DMS79 treated with DMSO at 0.1 percent for 48 hours (cell line): ENCODE results near the gene ATAD1.

Experiments
- DNase-seq: peaks from one replicate; lab custom pipeline; 2025; lab: John Stamatoyannopoulos, UW

The ATAD1 gene

DNA sequence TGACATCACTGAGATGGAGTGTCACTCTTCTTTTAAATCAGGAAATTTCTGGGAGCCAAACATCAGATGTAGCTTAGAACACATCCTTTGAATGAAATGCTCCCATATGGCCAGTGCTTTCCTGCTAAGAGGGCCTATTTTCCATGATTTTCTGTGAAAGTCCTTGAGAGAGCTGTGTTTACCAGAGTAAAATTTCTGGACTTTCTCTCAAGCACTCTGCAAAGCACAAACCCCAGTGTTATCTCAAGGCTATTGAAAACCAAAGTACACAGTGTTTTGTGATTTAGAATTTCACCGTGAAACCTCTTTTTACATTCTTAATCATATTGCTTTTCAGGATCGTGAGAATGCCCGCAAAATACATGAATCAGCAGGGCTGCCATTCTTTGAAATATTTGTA lies 104.3 kb downstream of the ATAD1 start:
- DNase-seq, result no peak

DNA sequence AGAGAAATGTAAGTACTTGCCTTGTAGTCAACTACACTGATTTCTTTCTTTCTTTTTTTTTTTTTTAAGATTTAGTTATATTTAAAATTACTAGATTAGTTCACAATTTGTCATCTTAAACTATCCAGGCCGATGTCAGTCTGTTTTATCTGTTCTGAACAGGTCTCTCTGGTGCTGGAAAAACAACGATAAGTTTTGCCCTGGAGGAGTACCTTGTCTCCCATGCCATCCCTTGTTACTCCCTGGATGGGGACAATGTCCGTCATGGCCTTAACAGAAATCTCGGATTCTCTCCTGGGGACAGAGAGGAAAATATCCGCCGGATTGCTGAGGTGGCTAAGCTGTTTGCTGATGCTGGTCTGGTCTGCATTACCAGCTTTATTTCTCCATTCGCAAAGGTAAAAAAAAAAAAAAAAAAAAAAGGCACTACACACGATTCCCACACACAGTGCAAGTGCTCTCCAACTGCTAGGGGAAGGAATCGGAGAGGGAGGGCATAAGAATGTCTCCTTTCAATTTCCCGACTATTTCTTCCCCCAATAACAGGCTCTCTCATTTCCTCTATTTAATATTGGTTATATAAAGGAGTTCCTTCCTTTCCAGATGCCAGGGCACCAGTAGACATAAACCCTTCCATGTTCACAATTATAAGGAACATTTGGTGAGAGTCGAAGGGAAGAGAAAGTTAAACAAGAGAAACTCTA lies 105.0 kb downstream of the ATAD1 start:
- no peak for DNase-seq

DNA sequence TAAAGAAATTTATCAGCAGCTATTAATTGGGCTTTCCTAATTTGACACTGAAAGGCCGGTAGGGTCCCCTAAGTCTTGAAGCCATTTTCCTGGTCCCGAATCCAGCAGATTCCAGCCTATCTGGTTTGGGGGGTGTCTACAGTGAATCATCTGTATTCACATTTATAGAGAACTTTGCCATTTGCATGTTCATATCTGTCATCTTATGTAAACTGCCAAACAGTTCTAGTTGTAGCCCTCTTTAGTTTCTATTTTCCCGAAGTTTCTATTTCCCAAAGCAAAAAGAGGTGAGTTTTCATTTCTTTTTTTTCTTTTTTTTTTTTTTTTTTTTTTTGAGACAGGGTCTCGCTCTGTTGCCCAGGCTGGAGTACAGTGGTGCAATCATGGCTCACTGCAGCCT lies 110.8 kb downstream of the ATAD1 start:
- no peak for DNase-seq

DNA sequence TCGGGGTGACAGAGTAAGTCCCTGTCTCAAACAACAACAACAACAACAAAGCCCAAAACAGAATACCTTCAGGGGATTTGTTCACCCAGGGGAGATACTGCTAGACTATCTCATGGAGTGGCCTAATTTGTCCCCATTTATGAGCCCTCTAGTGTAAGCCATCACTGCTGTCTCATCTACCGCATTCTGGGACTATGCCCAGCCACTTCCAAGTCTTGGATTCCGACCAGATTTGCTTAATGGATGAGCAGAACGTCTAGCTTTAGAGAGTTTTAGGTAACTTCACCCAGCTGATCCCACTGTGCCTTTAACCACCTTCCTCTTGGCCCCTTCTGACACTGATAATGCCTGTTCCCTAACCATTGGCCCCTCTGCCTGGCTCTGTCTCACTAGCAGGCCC lies 111.3 kb downstream of the ATAD1 start:
- DNase-seq, result no peak

DNA sequence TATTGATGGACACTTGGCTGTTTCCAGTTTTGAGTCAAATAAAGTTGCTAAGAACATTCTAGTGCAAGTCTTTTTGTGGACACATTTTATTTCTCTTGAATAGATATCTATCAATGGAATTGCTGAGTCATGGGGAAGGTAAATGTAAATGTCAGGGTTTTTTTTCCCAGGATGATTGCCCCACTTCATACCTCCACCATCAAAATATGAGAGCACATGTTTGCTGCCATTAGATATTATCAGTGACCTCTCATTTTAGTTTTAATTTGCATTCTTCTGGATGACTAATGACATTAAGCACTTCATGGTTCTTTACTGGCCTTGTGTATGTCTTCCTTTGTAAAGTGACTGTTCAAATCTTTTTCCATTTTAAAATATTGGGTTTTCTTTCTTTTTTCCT lies 112.7 kb downstream of the ATAD1 start:
- no peak for DNase-seq

DNA sequence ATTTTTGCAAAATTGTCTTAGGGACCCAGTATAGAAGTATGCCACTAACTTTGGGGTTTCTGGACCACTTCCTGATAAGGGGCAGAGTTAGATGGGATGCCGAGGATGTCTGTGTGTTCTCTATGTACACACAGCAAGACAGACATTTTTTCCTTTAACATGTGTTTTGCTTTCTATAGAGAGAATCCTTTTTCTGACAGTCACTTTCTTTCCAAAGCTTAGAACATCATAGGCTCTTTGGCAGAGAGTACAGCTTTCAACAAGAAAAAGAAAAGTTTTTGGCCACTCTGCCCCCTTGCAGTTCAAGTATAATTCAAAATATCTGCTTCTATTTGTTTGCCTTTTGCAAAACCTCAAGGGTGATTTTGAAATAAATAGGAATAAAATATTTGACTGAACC lies 114.3 kb downstream of the ATAD1 start:
- no peak for DNase-seq

DNA sequence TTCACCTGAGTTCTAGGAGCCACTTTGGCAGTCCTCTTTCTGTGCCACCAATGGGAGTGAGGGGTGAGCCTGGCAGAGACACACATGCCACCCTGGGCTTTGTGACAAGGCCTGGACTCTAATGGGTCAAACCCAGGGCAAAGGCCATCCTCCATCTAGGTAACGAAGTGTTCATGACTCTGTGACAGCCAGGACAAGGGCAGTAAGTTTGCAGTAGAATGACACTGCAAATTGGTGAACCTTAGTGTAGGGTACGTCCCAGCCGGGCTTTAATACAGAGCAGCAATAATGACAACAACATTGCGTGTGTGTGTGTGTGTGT lies 115.1 kb downstream of the ATAD1 start:
- no peak for DNase-seq

DNA sequence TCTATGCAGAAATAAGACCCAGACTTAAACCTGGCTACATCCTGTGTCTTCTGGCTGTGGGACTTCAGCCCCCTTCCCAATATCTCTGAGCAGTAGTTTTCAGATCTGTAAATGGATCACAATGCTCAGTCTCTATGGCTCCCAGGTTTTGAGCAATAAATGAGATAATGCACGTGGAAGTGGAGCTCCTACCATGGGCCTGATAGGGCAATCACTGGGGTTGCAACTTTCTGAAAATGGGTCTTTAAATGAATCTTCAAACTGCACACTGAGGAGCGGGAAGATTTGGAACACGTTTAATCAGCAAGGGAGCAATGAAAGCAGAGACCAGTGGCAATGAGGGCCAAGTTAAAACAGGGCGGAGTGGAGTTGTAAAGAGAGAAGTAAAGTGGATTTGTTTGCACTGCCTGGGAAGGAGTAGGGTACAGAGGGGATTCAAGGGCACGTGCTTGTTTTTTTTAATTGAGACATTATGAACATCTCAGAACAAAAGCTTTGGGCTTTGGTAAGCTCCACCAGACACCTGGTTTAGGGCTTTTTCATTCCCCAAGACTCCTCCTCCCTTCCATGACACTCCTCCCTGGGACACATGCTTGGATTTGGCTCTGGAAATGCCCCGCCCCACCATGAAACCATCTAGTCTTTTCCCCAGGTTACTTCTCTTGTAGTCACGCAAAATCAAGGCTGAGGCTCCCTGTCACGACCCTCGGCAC lies 115.6 kb downstream of the ATAD1 start:
- no peak for DNase-seq
